ENCODE data around the gene MYH6.

The MYH6 gene

GRCh38 chr14:23365732-23366425, 42.2 kb downstream of the MYH6 start:
- no peak for DNase-seq (ENCODE audit: low read depth, low spot score)
- no peak overlapping the region for H3K4me3 ChIP-seq (ENCODE audit: low read length)

GRCh38 chr14:23365036-23365731, 42.9 kb downstream of the MYH6 start, which contains the start of gene EFS:
TSS of gene EFS (minus strand) at chr14:23365172. CDS start at chr14:23365025, 147 bp downstream.
- no peak within 1 kb of the TSS for H3K4me3 ChIP-seq (ENCODE audit: low read length)
- DNase-seq (ENCODE audit: low read depth, low spot score) = no peak

- no peak overlapping the region for H3K4me3 ChIP-seq (ENCODE audit: low read length)
- DNase-seq (ENCODE audit: low read depth, low spot score) = no peak
These were observed 43.7 kb downstream of the MYH6 start for GRCh38 chr14:23364164-23365035.

GRCh38 chr14:23362200-23362599, 45.9 kb downstream of the MYH6 start:
- DNase-seq (ENCODE audit: low read depth, low spot score) = no peak
- H3K4me3 ChIP-seq (ENCODE audit: low read length) = no peak overlapping the region

GRCh38 chr14:23361763-23362162, 46.3 kb downstream of the MYH6 start:
- H3K4me3 ChIP-seq (ENCODE audit: low read length) = no peak overlapping the region
- DNase-seq (ENCODE audit: low read depth, low spot score) = no peak

GRCh38 chr14:23361320-23361719, 46.8 kb downstream of the MYH6 start:
- DNase-seq (ENCODE audit: low read depth, low spot score) = no peak
- H3K4me3 ChIP-seq (ENCODE audit: low read length) = no peak overlapping the region

GRCh38 chr14:23360496-23360895, 47.6 kb downstream of the MYH6 start:
- DNase-seq (ENCODE audit: low read depth, low spot score) = no peak

GRCh38 chr14:23359722-23360447, 48.2 kb downstream of the MYH6 start:
- no peak for DNase-seq (ENCODE audit: low read depth, low spot score)
- no peak overlapping the region for H3K4me3 ChIP-seq (ENCODE audit: low read length)

More at GRCh38 chr14:23360496-23360895, 47.6 kb downstream of the MYH6 start:
- H3K4me3 ChIP-seq (ENCODE audit: low read length) = no peak overlapping the region

- no peak for DNase-seq (ENCODE audit: low read depth, low spot score)
- H3K4me3 ChIP-seq (ENCODE audit: low read length) = no peak overlapping the region
These were observed 48.9 kb downstream of the MYH6 start for GRCh38 chr14:23359167-23359626.

- DNase-seq (ENCODE audit: low read depth, low spot score) = no peak
- H3K4me3 ChIP-seq (ENCODE audit: low read length) = no peak overlapping the region
These were observed 49.4 kb downstream of the MYH6 start for GRCh38 chr14:23358553-23359166.

- no peak for DNase-seq (ENCODE audit: low read depth, low spot score)
- H3K4me3 ChIP-seq (ENCODE audit: low read length) = no peak overlapping the region
These were observed 50.0 kb downstream of the MYH6 start for GRCh38 chr14:23358042-23358441.

GRCh38 chr14:23357261-23357660, 50.8 kb downstream of the MYH6 start:
- no peak overlapping the region for H3K4me3 ChIP-seq (ENCODE audit: low read length)
- no peak for DNase-seq (ENCODE audit: low read depth, low spot score)

- no peak overlapping the region for H3K4me3 ChIP-seq (ENCODE audit: low read length)
- no peak for DNase-seq (ENCODE audit: low read depth, low spot score)
These were observed 51.4 kb downstream of the MYH6 start for GRCh38 chr14:23356662-23357061.

- DNase-seq (ENCODE audit: low read depth, low spot score) = no peak
- no peak overlapping the region for H3K4me3 ChIP-seq (ENCODE audit: low read length)
These were observed 52.1 kb downstream of the MYH6 start for GRCh38 chr14:23355871-23356435.

- H3K4me3 ChIP-seq (ENCODE audit: low read length) = no peak overlapping the region
- no peak for DNase-seq (ENCODE audit: low read depth, low spot score)
These were observed 53.1 kb downstream of the MYH6 start for GRCh38 chr14:23354990-23355389.

GRCh38 chr14:23353433-23353780, 54.7 kb downstream of the MYH6 start:
- DNase-seq (ENCODE audit: low read depth, low spot score) = no peak
- H3K4me3 ChIP-seq (ENCODE audit: low read length) = no peak overlapping the region

GRCh38 chr14:23352506-23353432, 55.3 kb downstream of the MYH6 start, which contains the start of gene SLC22A17:
TSS of gene SLC22A17 (minus strand) at chr14:23352887.
- H3K4me3 ChIP-seq (ENCODE audit: low read length) = peak within 1 kb of the TSS; percentile 56
- peak; percentile 25 for DNase-seq (ENCODE audit: low read depth, low spot score)
